Kidney (tissue), 14 donors: ENCODE measurements around the gene MYLK3. TPM values are rescaled to one million over a fixed set of nuclear protein-coding genes. Genes with fewer than 3 reads are reported as not detected.

Experiments
- DNase-seq, 5 donors: peaks; one replicate each; pipeline ENCODE4 v3.0.0-alpha.2; 2013 to 2020
- FAIRE-seq: peaks from 2 replicates; lab custom pipeline; 2012; peaks lifted over from hg19 to GRCh38; lab: Jason Lieb, UNC
- H3K27ac ChIP-seq, 2 donors: one replicate each; pipeline ENCODE4 v1.7.0; 2013; ENCODE audit warnings: low read depth in 2 of 2, low read length in 2 of 2, inconsistent platforms in 1 of 2
- H3K27me3 ChIP-seq: one replicate; pipeline ENCODE4 v1.7.1; 2013; ENCODE audit warnings: low read length, inconsistent platforms; ENCODE audit not compliant: control insufficient read depth, insufficient read depth
- H3K36me3 ChIP-seq, 3 donors: one replicate each; pipeline versions ENCODE4 v1.7.0 to v1.7.1; 2013; ENCODE audit warnings: low read length in 3 of 3, control low read depth in 1 of 3, inconsistent platforms in 1 of 3; ENCODE audit not compliant: insufficient read depth in 3 of 3, control insufficient read depth in 2 of 3
- H3K4me1 ChIP-seq, 3 donors: one replicate each; pipeline versions ENCODE4 v1.7.0 to v1.7.1; 2013; ENCODE audit warnings: low read length in 3 of 3, inconsistent platforms in 1 of 3, low read depth in 1 of 3; ENCODE audit not compliant: control insufficient read depth in 2 of 3, insufficient read depth in 2 of 3
- H3K4me3 ChIP-seq, 3 donors: one replicate each; pipeline versions ENCODE4 v1.7.0 to v1.8.1; 2013; ENCODE audit warnings: low read length in 3 of 3, control low read depth in 1 of 3, inconsistent platforms in 1 of 3
- H3K9ac ChIP-seq, 3 donors: one replicate each; pipeline versions ENCODE4 v1.7.0 to v1.7.1; 2013; ENCODE audit warnings: low read length in 3 of 3, control low read depth in 1 of 3, inconsistent platforms in 1 of 3
- H3K9me3 ChIP-seq, 3 donors: one replicate each; pipeline versions ENCODE4 v1.7.0 to v1.7.1; 2013; ENCODE audit warnings: low read length in 3 of 3, control low read depth in 1 of 3, inconsistent platforms in 1 of 3; ENCODE audit not compliant: control insufficient read depth in 2 of 3, insufficient read depth in 1 of 3
- intact Hi-C: fragments of 100-400 bp; cut with DNase I; formaldehyde crosslinking; loops from one replicate; pipeline ENCODE4 v1.11.1; 2022
- polyA plus RNA-seq: library from polyadenylated mRNA; stranded (reverse); fragments of 350-450 nt; fragmentation: Illumina TruSeq; extraction: RNeasy Lipid Tissue Mini Kit (QIAGEN cat#74804); gene quantifications from one replicate; pipeline ENCODE4 v1.2.3, GENCODE V29; 2014; ENCODE audit warnings: low read depth, low replicate concordance; ENCODE audit not compliant: insufficient read depth
- total RNA-seq: library from RNA; stranded (reverse); fragmentation: NEBNext Ultra II Directional; extraction: Animal tissue kit (Norgen Biotek cat#: 25700); gene quantifications from one replicate; pipeline ENCODE4 v1.2.1, GENCODE V29; 2021
- TF ChIP-seq, protein P1 (sequence below): IDR thresholded peaks from 3 replicates; pipeline ENCODE4 v1.5.1; 2012; ENCODE audit warnings: mild to moderate bottlenecking, moderate library complexity, borderline replicate concordance; ENCODE audit not compliant: insufficient read depth; ENCODE audit errors: extremely low read depth
- donor health status: control.
- donor health status: control.
- donor health status: control.
- donor health status: control.
- donor health status: control.
- donor health status: DM: yes; HTN: yes; CAD: no.
- donor health status: Normal renal cell carcinoma (clear cell type).

Gene MYLK3
- total and polyA plus RNA-seq, 2 donors from 2014 or later = 0.31 to 1.5 TPM

- FAIRE-seq (no peak), DNase-seq (no peak)
- TF ChIP-seq, protein P1, sequence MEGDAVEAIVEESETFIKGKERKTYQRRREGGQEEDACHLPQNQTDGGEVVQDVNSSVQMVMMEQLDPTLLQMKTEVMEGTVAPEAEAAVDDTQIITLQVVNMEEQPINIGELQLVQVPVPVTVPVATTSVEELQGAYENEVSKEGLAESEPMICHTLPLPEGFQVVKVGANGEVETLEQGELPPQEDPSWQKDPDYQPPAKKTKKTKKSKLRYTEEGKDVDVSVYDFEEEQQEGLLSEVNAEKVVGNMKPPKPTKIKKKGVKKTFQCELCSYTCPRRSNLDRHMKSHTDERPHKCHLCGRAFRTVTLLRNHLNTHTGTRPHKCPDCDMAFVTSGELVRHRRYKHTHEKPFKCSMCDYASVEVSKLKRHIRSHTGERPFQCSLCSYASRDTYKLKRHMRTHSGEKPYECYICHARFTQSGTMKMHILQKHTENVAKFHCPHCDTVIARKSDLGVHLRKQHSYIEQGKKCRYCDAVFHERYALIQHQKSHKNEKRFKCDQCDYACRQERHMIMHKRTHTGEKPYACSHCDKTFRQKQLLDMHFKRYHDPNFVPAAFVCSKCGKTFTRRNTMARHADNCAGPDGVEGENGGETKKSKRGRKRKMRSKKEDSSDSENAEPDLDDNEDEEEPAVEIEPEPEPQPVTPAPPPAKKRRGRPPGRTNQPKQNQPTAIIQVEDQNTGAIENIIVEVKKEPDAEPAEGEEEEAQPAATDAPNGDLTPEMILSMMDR = no peak
- Histone ChIP-seq H3K9me3 (no peaks in the 10 kb centered on the region), H3K4me3 (no peak overlapping the region), H3K36me3 (no peaks in the 10 kb centered on the region), H3K4me1 (no peaks in the 10 kb centered on the region), H3K27ac (no peak overlapping the region), H3K27me3 (no peaks in the 10 kb centered on the region), H3K9ac (no peak overlapping the region)
- intact Hi-C loops = no loop called here
Measured at GRCh38 chr16:46763147-46763546, 15.0 kb upstream of the MYLK3 start.

DNA sequence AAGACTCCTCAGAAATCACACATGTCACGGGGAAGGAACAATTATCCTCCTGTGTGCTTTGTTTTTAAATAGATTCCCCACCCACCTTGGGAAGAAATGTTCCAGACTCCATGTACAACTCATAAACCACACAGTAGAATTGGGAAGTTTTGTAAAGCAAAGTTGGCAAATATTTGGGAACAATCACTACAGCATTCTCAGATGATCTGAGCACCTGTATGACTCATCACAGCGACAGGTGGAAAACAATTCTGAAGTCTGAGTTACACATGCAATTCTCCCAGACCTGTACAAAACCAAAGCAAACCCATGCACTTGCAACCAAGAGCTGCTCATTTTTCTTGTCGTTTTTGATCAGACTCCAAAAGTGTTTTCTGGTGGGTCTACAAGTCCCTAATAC lies 14.4 kb upstream of the MYLK3 start:
- Histone ChIP-seq H3K27ac (no peak overlapping the region), H3K4me1 (no peaks in the 10 kb centered on the region), H3K4me3 (no peak overlapping the region), H3K9ac (no peak overlapping the region), H3K27me3 (no peaks in the 10 kb centered on the region), H3K36me3 (no peaks in the 10 kb centered on the region), H3K9me3 (no peaks in the 10 kb centered on the region)
- TF ChIP-seq, protein P1 = no peak
- FAIRE-seq = no peak
- intact Hi-C loops = no loop called here
- no peak for DNase-seq

DNA sequence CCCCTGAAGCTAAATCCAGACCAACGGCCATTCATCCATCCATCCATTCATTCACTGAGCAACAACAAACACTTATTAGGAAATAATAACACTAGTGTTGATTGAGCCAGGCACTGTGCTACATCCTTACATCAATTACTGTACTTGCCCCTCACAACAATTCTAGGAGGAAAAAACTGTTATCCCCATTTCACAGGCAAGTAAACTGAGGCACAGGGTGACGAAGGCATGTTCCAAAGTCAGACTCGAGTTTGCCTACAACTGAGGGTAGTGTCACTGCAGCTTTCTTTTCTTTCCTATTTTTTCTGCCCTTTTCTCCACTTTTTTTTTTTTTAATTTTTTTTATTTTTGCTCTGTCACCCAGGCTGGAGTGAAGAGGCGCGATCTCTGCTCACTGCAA lies 11.2 kb upstream of the MYLK3 start:
- intact Hi-C loops = no loop called here
- H3K36me3 ChIP-seq = no peaks in the 10 kb centered on the region
- TF ChIP-seq, protein P1 = no peak
- FAIRE-seq = no peak
- H3K27ac ChIP-seq = no peak overlapping the region
- no peak overlapping the region for H3K4me3 ChIP-seq
- H3K4me1 ChIP-seq = no peaks in the 10 kb centered on the region
- no peak overlapping the region for H3K9ac ChIP-seq
- H3K9me3 ChIP-seq = no peaks in the 10 kb centered on the region
- no peak for DNase-seq
- no peaks in the 10 kb centered on the region for H3K27me3 ChIP-seq
